ENCODE data around the gene LETM1. TPM values are rescaled to one million over a fixed set of nuclear protein-coding genes. Genes with fewer than 3 reads are reported as not detected.

The LETM1 gene
- 10 to 100 TPM; 25.3 to 25.6 TPM for total RNA-seq
- polyA plus RNA-seq: 10 to 100 TPM in 1 of 2 donors, 1 to 10 TPM in 1; 6.8 to 12.4 TPM
- long read RNA-seq, donor 1, full-length matches to known transcripts: 23 of 39 reads
- long read RNA-seq, donor 1, partial matches to known transcripts: 12 of 39 reads
- long read RNA-seq, donor 1, other reads (novel, unspliced or antisense): 4 of 39 reads
- long read RNA-seq, donor 2, full-length matches to known transcripts: 11 of 20 reads
- long read RNA-seq, donor 2, partial matches to known transcripts: 4 of 20 reads
- long read RNA-seq, donor 2, other reads (novel, unspliced or antisense): 5 of 20 reads

GRCh38 chr4:1856071-1856942 lies at the start of gene LETM1:
LETM1 (minus strand) TSS chr4:1856156; CDS start chr4:1855950, 206 bp downstream.
- Histone ChIP-seq H3K36me3 (ENCODE audit: control insufficient read depth in 1 of 2, insufficient read depth in 2 of 2, low read length in 1 of 2) (no peaks in the 10 kb centered on the region), H3K4me3 (ENCODE audit: low read length in 2 of 2) (peak within 1 kb of the TSS; percentile 71 to 74), H3K27me3 (ENCODE audit: control insufficient read depth in 1 of 2, insufficient read depth in 2 of 2, low read length in 1 of 2) (no peaks in the 10 kb centered on the region), H3K4me1 (ENCODE audit: control insufficient read depth in 1 of 2, insufficient read depth in 2 of 2, low read length in 2 of 2) (no peaks in the 10 kb centered on the region), H3K9me3 (ENCODE audit: control insufficient read depth, low read length) (no peaks in the 10 kb centered on the region), H3K27ac (ENCODE audit: low read depth in 1 of 2, low read length in 2 of 2) (peak within 1 kb of the TSS in 1 of 2 donors; percentile 34)
- WGBS, 2 donors: 0% methylated on average over 89 to 107 of the region's 107 CpGs
- peak; percentile 98 for DNase-seq
- peak; percentile 97 for ATAC-seq (ENCODE audit: low FRiP score)
- intact Hi-C loops (cut with DNase I): loop anchor here (2.0 to 10.0 kb wide), 4 partner anchors 14 to 148 kb away; partner anchors contain the start of genes NSD2 (in 2 of the 2) and NELFA (in 1 of the 2)

DNA sequence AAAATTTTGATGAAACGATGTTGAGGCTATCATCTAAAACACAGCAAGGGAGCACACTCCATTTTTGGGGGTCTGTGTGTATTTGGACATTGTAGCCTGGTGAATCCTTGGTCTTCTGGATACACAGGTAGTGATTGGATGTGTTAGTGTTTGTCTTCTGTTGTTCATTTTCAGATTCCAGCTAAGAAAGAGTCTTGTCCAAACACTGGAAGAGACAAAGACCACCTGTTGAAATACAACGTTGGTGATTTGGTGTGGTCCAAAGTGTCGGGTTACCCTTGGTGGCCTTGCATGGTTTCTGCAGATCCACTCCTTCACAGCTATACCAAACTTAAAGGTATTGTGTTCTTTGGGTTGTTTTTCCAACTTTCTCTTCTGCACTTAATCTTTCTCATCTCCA lies 48.1 kb upstream of the LETM1 start:
- no peak for ATAC-seq (ENCODE audit: low FRiP score)
- Histone ChIP-seq H3K9me3 (ENCODE audit: control insufficient read depth, low read length) (no peaks in the 10 kb centered on the region), H3K36me3 (ENCODE audit: control insufficient read depth in 1 of 2, insufficient read depth in 2 of 2, low read length in 1 of 2) (no peaks in the 10 kb centered on the region), H3K27ac (ENCODE audit: low read depth in 1 of 2, low read length in 2 of 2) (no peak overlapping the region), H3K4me3 (ENCODE audit: low read length in 2 of 2) (no peak overlapping the region), H3K27me3 (ENCODE audit: control insufficient read depth in 1 of 2, insufficient read depth in 2 of 2, low read length in 1 of 2) (no peaks in the 10 kb centered on the region), H3K4me1 (ENCODE audit: control insufficient read depth in 1 of 2, insufficient read depth in 2 of 2, low read length in 2 of 2) (no peaks in the 10 kb centered on the region)
- intact Hi-C loops (cut with DNase I): loop anchor here in 1 of 2 donors (5.0 kb wide), 1 partner anchor 47 kb away; the partner anchor contains the start of gene LETM1
- WGBS, 2 donors: 72 to 73% methylated on average over 3 of the region's 3 CpGs
- DNase-seq: no peak

DNA sequence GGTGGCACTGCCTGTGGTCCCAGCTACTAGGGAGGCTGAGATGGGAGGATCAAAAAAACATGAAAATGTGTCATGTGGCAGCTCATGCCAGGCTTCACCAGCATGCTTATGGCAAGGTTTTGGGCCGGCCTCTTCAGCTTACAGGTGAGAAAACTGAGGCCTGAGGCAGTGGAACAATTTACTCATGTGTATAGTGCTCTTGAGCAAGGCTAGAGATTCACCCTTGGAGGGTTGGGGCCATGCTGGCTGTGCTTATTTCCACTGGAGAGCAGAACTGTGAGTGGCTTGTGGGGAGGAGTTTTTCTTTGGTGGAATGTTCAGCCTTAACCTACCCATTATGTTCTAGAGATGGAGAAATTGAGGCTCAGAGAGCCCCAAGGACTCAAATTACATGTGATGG lies 47.1 kb upstream of the LETM1 start:
- ATAC-seq (ENCODE audit: low FRiP score) (no peak), DNase-seq (peak in 1 of 2 donors; percentile 19)
- 82 to 96% methylated on average over 1 of the region's 1 CpG for WGBS, 2 donors
- no peak overlapping the region for H3K4me3 ChIP-seq (ENCODE audit: low read length in 2 of 2)
- H3K27me3 ChIP-seq (ENCODE audit: control insufficient read depth in 1 of 2, insufficient read depth in 2 of 2, low read length in 1 of 2): no peaks in the 10 kb centered on the region
- no peak overlapping the region for H3K27ac ChIP-seq (ENCODE audit: low read depth in 1 of 2, low read length in 2 of 2)
- H3K4me1 ChIP-seq (ENCODE audit: control insufficient read depth in 1 of 2, insufficient read depth in 2 of 2, low read length in 2 of 2): no peaks in the 10 kb centered on the region
- no peaks in the 10 kb centered on the region for H3K36me3 ChIP-seq (ENCODE audit: control insufficient read depth in 1 of 2, insufficient read depth in 2 of 2, low read length in 1 of 2)
- H3K9me3 ChIP-seq (ENCODE audit: control insufficient read depth, low read length): no peaks in the 10 kb centered on the region
- intact Hi-C loops (cut with DNase I): loop anchor here in 1 of 2 donors (5.0 kb wide), 1 partner anchor 46 kb away; the partner anchor contains the start of gene LETM1

DNA sequence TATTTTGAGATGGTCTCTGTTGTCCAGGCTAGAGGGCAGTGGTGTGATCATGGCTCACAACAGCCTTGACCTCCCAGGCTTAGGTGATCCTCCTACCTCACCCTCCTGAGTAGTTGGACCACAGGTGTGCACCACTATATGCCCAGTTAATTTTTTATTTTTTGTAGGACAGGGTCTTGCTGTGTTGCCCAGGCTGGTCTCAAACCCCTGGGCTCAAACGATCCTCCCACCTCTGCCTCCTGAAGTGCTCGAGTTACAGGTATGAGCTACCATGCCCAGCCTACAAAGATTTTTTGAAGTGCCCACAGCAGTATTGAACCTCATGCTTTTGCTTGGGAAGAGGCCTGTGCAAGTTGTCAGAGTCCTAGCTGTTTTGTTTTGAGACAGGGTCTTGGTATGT lies 46.3 kb upstream of the LETM1 start:
- Histone ChIP-seq H3K27me3 (ENCODE audit: control insufficient read depth in 1 of 2, insufficient read depth in 2 of 2, low read length in 1 of 2) (no peaks in the 10 kb centered on the region), H3K4me1 (ENCODE audit: control insufficient read depth in 1 of 2, insufficient read depth in 2 of 2, low read length in 2 of 2) (no peaks in the 10 kb centered on the region), H3K9me3 (ENCODE audit: control insufficient read depth, low read length) (no peaks in the 10 kb centered on the region), H3K4me3 (ENCODE audit: low read length in 2 of 2) (no peak overlapping the region), H3K27ac (ENCODE audit: low read depth in 1 of 2, low read length in 2 of 2) (no peak overlapping the region), H3K36me3 (ENCODE audit: control insufficient read depth in 1 of 2, insufficient read depth in 2 of 2, low read length in 1 of 2) (no peaks in the 10 kb centered on the region)
- WGBS, 2 donors: 86 to 88% methylated on average over 2 of the region's 2 CpGs
- ATAC-seq (ENCODE audit: low FRiP score): no peak
- DNase-seq: no peak
- intact Hi-C loops (cut with DNase I): loop anchor here in 1 of 2 donors (5.0 kb wide), 1 partner anchor 45 kb away; the partner anchor contains the start of gene LETM1

- Histone ChIP-seq H3K4me3 (ENCODE audit: low read length in 2 of 2) (no peak overlapping the region), H3K36me3 (ENCODE audit: control insufficient read depth in 1 of 2, insufficient read depth in 2 of 2, low read length in 1 of 2) (no peaks in the 10 kb centered on the region), H3K4me1 (ENCODE audit: control insufficient read depth in 1 of 2, insufficient read depth in 2 of 2, low read length in 2 of 2) (no peaks in the 10 kb centered on the region), H3K27ac (ENCODE audit: low read depth in 1 of 2, low read length in 2 of 2) (no peak overlapping the region), H3K9me3 (ENCODE audit: control insufficient read depth, low read length) (no peaks in the 10 kb centered on the region), H3K27me3 (ENCODE audit: control insufficient read depth in 1 of 2, insufficient read depth in 2 of 2, low read length in 1 of 2) (no peaks in the 10 kb centered on the region)
- 78 to 80% methylated on average over 6 of the region's 6 CpGs for WGBS, 2 donors
- intact Hi-C loops (cut with DNase I): loop anchor here in 1 of 2 donors (5.0 kb wide), 1 partner anchor 44 kb away; the partner anchor contains the start of gene LETM1
- DNase-seq: peak in 1 of 2 donors; percentile 20
- no peak for ATAC-seq (ENCODE audit: low FRiP score)
These were observed 45.2 kb upstream of the LETM1 start for GRCh38 chr4:1901127-1901526.

- intact Hi-C loops (cut with DNase I): loop anchor here in 1 of 2 donors (5.0 kb wide), 1 partner anchor 43 kb away; the partner anchor contains the start of gene LETM1
- ATAC-seq (ENCODE audit: low FRiP score): no peak
- peak in 1 of 2 donors; percentile 26 for DNase-seq
- Histone ChIP-seq H3K36me3 (ENCODE audit: control insufficient read depth in 1 of 2, insufficient read depth in 2 of 2, low read length in 1 of 2) (no peaks in the 10 kb centered on the region), H3K4me1 (ENCODE audit: control insufficient read depth in 1 of 2, insufficient read depth in 2 of 2, low read length in 2 of 2) (no peaks in the 10 kb centered on the region), H3K4me3 (ENCODE audit: low read length in 2 of 2) (no peak overlapping the region), H3K27me3 (ENCODE audit: control insufficient read depth in 1 of 2, insufficient read depth in 2 of 2, low read length in 1 of 2) (no peaks in the 10 kb centered on the region), H3K9me3 (ENCODE audit: control insufficient read depth, low read length) (no peaks in the 10 kb centered on the region), H3K27ac (ENCODE audit: low read depth in 1 of 2, low read length in 2 of 2) (no peak overlapping the region)
- 85% methylated on average over 16 of the region's 16 CpGs for WGBS, 2 donors
These were observed 44.7 kb upstream of the LETM1 start for GRCh38 chr4:1900624-1901023.

- ATAC-seq (ENCODE audit: low FRiP score): no peak
- Histone ChIP-seq H3K36me3 (ENCODE audit: control insufficient read depth in 1 of 2, insufficient read depth in 2 of 2, low read length in 1 of 2) (no peaks in the 10 kb centered on the region), H3K4me1 (ENCODE audit: control insufficient read depth in 1 of 2, insufficient read depth in 2 of 2, low read length in 2 of 2) (no peaks in the 10 kb centered on the region), H3K27me3 (ENCODE audit: control insufficient read depth in 1 of 2, insufficient read depth in 2 of 2, low read length in 1 of 2) (no peaks in the 10 kb centered on the region), H3K4me3 (ENCODE audit: low read length in 2 of 2) (no peak overlapping the region), H3K27ac (ENCODE audit: low read depth in 1 of 2, low read length in 2 of 2) (no peak overlapping the region), H3K9me3 (ENCODE audit: control insufficient read depth, low read length) (no peaks in the 10 kb centered on the region)
- intact Hi-C loops (cut with DNase I): loop anchor here in 1 of 2 donors (5.0 kb wide), 1 partner anchor 43 kb away; the partner anchor contains the start of gene LETM1
- DNase-seq: no peak
These were observed 44.1 kb upstream of the LETM1 start for GRCh38 chr4:1900087-1900433.

DNA sequence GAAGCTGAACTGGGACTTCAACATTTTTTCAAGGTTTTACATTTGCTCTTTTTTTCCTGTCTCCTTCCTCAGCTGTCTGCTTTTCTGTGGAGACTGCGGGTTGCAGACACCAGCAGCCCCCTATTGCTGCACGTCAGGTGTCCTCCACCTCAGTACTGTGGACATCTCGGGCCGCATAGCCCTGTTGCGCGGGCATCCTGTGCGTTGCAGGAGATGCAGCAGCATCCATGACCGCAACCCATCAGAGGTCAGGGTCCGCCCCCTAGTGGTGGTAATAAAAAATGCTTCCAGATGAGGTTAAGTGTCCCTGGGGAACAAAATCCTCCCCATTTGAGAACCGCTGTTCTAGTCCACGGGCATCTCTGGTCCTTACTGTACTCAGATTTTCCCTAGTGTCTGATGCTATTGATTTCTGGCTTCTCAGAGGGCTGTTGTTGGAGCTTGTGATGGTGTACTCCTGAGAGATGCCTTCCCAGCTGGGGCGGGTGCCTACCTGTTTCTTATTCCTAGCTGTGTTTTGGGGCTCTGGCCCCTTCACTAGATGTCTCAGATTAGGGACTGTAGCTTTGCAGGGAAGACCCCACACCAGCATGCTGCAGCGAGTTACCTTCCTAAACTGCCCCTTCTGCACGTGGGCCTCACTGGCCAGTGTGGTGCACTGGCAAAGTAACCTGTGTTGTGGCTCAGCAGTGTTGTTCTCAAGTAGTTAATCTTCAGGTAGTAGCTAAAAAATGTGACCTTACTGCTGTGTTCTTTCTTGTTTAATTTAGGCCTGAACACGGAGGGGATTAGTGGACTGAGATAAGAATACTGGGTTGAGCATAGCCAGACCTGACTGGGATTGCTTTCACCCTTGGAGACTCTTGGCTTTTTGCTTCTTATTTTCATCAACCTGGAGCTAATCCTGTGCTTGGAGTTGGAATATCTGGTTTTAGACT lies 43.5 kb upstream of the LETM1 start:
- Histone ChIP-seq H3K4me3 (ENCODE audit: low read length in 2 of 2) (no peak overlapping the region), H3K27ac (ENCODE audit: low read depth in 1 of 2, low read length in 2 of 2) (no peak overlapping the region), H3K27me3 (ENCODE audit: control insufficient read depth in 1 of 2, insufficient read depth in 2 of 2, low read length in 1 of 2) (no peaks in the 10 kb centered on the region), H3K4me1 (ENCODE audit: control insufficient read depth in 1 of 2, insufficient read depth in 2 of 2, low read length in 2 of 2) (no peaks in the 10 kb centered on the region), H3K9me3 (ENCODE audit: control insufficient read depth, low read length) (no peaks in the 10 kb centered on the region), H3K36me3 (ENCODE audit: control insufficient read depth in 1 of 2, insufficient read depth in 2 of 2, low read length in 1 of 2) (no peaks in the 10 kb centered on the region)
- ATAC-seq (ENCODE audit: low FRiP score) (peak; percentile 77), DNase-seq (peak; percentile 75 to 87)
- intact Hi-C loops (cut with DNase I): loop anchor here (5.0 kb wide), 2 partner anchors 42 to 152 kb away; partner anchors contain the start of gene LETM1 (in 2 of the 2)
- WGBS, 2 donors: 25 to 26% methylated on average over 15 of the region's 15 CpGs
